ENCODE data around the gene CCL3.
"Not testable (repeated sequence)": the region's sequence is repeated elsewhere in the genome, so short reads cannot be mapped to it uniquely, and the experiment has no call there.

Gene CCL3

GRCh38 chr17:36128411-36128978 is 38.6 kb upstream of the CCL3 start:
- H3K36me3 ChIP-seq (ENCODE audit: control insufficient read depth, insufficient read depth, low read length): no peaks in the 10 kb centered on the region

GRCh38 chr17:36127911-36128310 is 38.0 kb upstream of the CCL3 start:
- Histone ChIP-seq H3K27ac (ENCODE audit: insufficient read depth, low read length, poor library complexity, severe bottlenecking) (no peak overlapping the region), H3K9me3 (ENCODE audit: control insufficient read depth, low read length) (peaks cover 3% of the 10 kb centered on the region), H3K4me1 (ENCODE audit: control insufficient read depth, insufficient read depth, low read length, poor library complexity, severe bottlenecking) (no peaks in the 10 kb centered on the region), H3K27me3 (replicated peaks; ENCODE audit: control insufficient read depth, insufficient read depth, low read length, poor library complexity, severe bottlenecking) (no peaks in the 10 kb centered on the region), H3K36me3 (ENCODE audit: control insufficient read depth, insufficient read depth, low read length) (no peaks in the 10 kb centered on the region), H3K4me3 (ENCODE audit: insufficient read depth, low read depth, low read length, poor library complexity, severe bottlenecking) (no peak overlapping the region)
- no peak for DNase-seq

More at GRCh38 chr17:36128411-36128978, 38.6 kb upstream of the CCL3 start:
- H3K9me3 ChIP-seq (ENCODE audit: control insufficient read depth, low read length): peaks cover 3% of the 10 kb centered on the region
- H3K4me3 ChIP-seq (ENCODE audit: insufficient read depth, low read depth, low read length, poor library complexity, severe bottlenecking): no peak overlapping the region
- H3K27ac ChIP-seq (ENCODE audit: insufficient read depth, low read length, poor library complexity, severe bottlenecking): no peak overlapping the region
- no peaks in the 10 kb centered on the region for H3K27me3 ChIP-seq (replicated peaks; ENCODE audit: control insufficient read depth, insufficient read depth, low read length, poor library complexity, severe bottlenecking)
- no peak for DNase-seq
- no peaks in the 10 kb centered on the region for H3K4me1 ChIP-seq (ENCODE audit: control insufficient read depth, insufficient read depth, low read length, poor library complexity, severe bottlenecking)

- DNase-seq: no peak
- Histone ChIP-seq H3K27ac (ENCODE audit: insufficient read depth, low read length, poor library complexity, severe bottlenecking) (no peak overlapping the region), H3K36me3 (ENCODE audit: control insufficient read depth, insufficient read depth, low read length) (no peaks in the 10 kb centered on the region), H3K4me1 (ENCODE audit: control insufficient read depth, insufficient read depth, low read length, poor library complexity, severe bottlenecking) (no peaks in the 10 kb centered on the region), H3K4me3 (ENCODE audit: insufficient read depth, low read depth, low read length, poor library complexity, severe bottlenecking) (no peak overlapping the region), H3K27me3 (replicated peaks; ENCODE audit: control insufficient read depth, insufficient read depth, low read length, poor library complexity, severe bottlenecking) (no peaks in the 10 kb centered on the region), H3K9me3 (ENCODE audit: control insufficient read depth, low read length) (peaks cover 3% of the 10 kb centered on the region)
Observed at GRCh38 chr17:36127199-36127893, 37.4 kb upstream of the CCL3 start.

GRCh38 chr17:36124879-36125824 is 35.2 kb upstream of the CCL3 start:
- Histone ChIP-seq H3K36me3 (ENCODE audit: control insufficient read depth, insufficient read depth, low read length) (no peaks in the 10 kb centered on the region), H3K4me1 (ENCODE audit: control insufficient read depth, insufficient read depth, low read length, poor library complexity, severe bottlenecking) (no peaks in the 10 kb centered on the region), H3K27me3 (replicated peaks; ENCODE audit: control insufficient read depth, insufficient read depth, low read length, poor library complexity, severe bottlenecking) (no peaks in the 10 kb centered on the region), H3K9me3 (ENCODE audit: control insufficient read depth, low read length) (peaks cover 3% of the 10 kb centered on the region), H3K4me3 (ENCODE audit: insufficient read depth, low read depth, low read length, poor library complexity, severe bottlenecking) (no peak overlapping the region), H3K27ac (ENCODE audit: insufficient read depth, low read length, poor library complexity, severe bottlenecking) (no peak overlapping the region)
- no peak for DNase-seq

- H3K4me1 ChIP-seq (ENCODE audit: control insufficient read depth, insufficient read depth, low read length, poor library complexity, severe bottlenecking): no peaks in the 10 kb centered on the region
- no peaks in the 10 kb centered on the region for H3K27me3 ChIP-seq (replicated peaks; ENCODE audit: control insufficient read depth, insufficient read depth, low read length, poor library complexity, severe bottlenecking)
- no peak overlapping the region for H3K27ac ChIP-seq (ENCODE audit: insufficient read depth, low read length, poor library complexity, severe bottlenecking)
- no peak overlapping the region for H3K4me3 ChIP-seq (ENCODE audit: insufficient read depth, low read depth, low read length, poor library complexity, severe bottlenecking)
- H3K36me3 ChIP-seq (ENCODE audit: control insufficient read depth, insufficient read depth, low read length): no peaks in the 10 kb centered on the region
- DNase-seq: no peak
- H3K9me3 ChIP-seq (ENCODE audit: control insufficient read depth, low read length): peaks cover 3% of the 10 kb centered on the region
Observed at GRCh38 chr17:36123431-36123830, 33.5 kb upstream of the CCL3 start.

GRCh38 chr17:36121099-36121498 is 31.2 kb upstream of the CCL3 start:
- H3K9me3 ChIP-seq (ENCODE audit: control insufficient read depth, low read length); DNase-seq: not testable (repeated sequence)

GRCh38 chr17:36120221-36120620 is 30.3 kb upstream of the CCL3 start:
- DNase-seq: no peak
- Histone ChIP-seq H3K27me3 (replicated peaks; ENCODE audit: control insufficient read depth, insufficient read depth, low read length, poor library complexity, severe bottlenecking) (no peaks in the 10 kb centered on the region), H3K27ac (ENCODE audit: insufficient read depth, low read length, poor library complexity, severe bottlenecking) (no peak overlapping the region), H3K36me3 (ENCODE audit: control insufficient read depth, insufficient read depth, low read length) (no peaks in the 10 kb centered on the region), H3K9me3 (ENCODE audit: control insufficient read depth, low read length) (no peaks in the 10 kb centered on the region), H3K4me1 (ENCODE audit: control insufficient read depth, insufficient read depth, low read length, poor library complexity, severe bottlenecking) (no peaks in the 10 kb centered on the region), H3K4me3 (ENCODE audit: insufficient read depth, low read depth, low read length, poor library complexity, severe bottlenecking) (no peak overlapping the region)

More at GRCh38 chr17:36121099-36121498, 31.2 kb upstream of the CCL3 start:
- not testable (repeated sequence) for H3K4me3 ChIP-seq (ENCODE audit: insufficient read depth, low read depth, low read length, poor library complexity, severe bottlenecking); H3K36me3 ChIP-seq (ENCODE audit: control insufficient read depth, insufficient read depth, low read length); H3K4me1 ChIP-seq (ENCODE audit: control insufficient read depth, insufficient read depth, low read length, poor library complexity, severe bottlenecking); H3K27me3 ChIP-seq (replicated peaks; ENCODE audit: control insufficient read depth, insufficient read depth, low read length, poor library complexity, severe bottlenecking); H3K27ac ChIP-seq (ENCODE audit: insufficient read depth, low read length, poor library complexity, severe bottlenecking)

GRCh38 chr17:36118477-36119353 is 28.8 kb upstream of the CCL3 start:
- no peaks in the 10 kb centered on the region for H3K27me3 ChIP-seq (replicated peaks; ENCODE audit: control insufficient read depth, insufficient read depth, low read length, poor library complexity, severe bottlenecking)
- H3K4me3 ChIP-seq (ENCODE audit: insufficient read depth, low read depth, low read length, poor library complexity, severe bottlenecking): no peak overlapping the region
- DNase-seq: no peak

GRCh38 chr17:36117505-36118382 is 27.8 kb upstream of the CCL3 start:
- no peaks in the 10 kb centered on the region for H3K36me3 ChIP-seq (ENCODE audit: control insufficient read depth, insufficient read depth, low read length)
- no peak for DNase-seq
- no peak overlapping the region for H3K27ac ChIP-seq (ENCODE audit: insufficient read depth, low read length, poor library complexity, severe bottlenecking)
- H3K4me1 ChIP-seq (ENCODE audit: control insufficient read depth, insufficient read depth, low read length, poor library complexity, severe bottlenecking): no peaks in the 10 kb centered on the region
- H3K27me3 ChIP-seq (replicated peaks; ENCODE audit: control insufficient read depth, insufficient read depth, low read length, poor library complexity, severe bottlenecking): no peaks in the 10 kb centered on the region
- H3K4me3 ChIP-seq (ENCODE audit: insufficient read depth, low read depth, low read length, poor library complexity, severe bottlenecking): no peak overlapping the region
- no peaks in the 10 kb centered on the region for H3K9me3 ChIP-seq (ENCODE audit: control insufficient read depth, low read length)

More at GRCh38 chr17:36118477-36119353, 28.8 kb upstream of the CCL3 start:
- no peaks in the 10 kb centered on the region for H3K4me1 ChIP-seq (ENCODE audit: control insufficient read depth, insufficient read depth, low read length, poor library complexity, severe bottlenecking)
- no peak overlapping the region for H3K27ac ChIP-seq (ENCODE audit: insufficient read depth, low read length, poor library complexity, severe bottlenecking)
- H3K9me3 ChIP-seq (ENCODE audit: control insufficient read depth, low read length): no peaks in the 10 kb centered on the region
- no peaks in the 10 kb centered on the region for H3K36me3 ChIP-seq (ENCODE audit: control insufficient read depth, insufficient read depth, low read length)
